SK-N-SH treated with all-trans-retinoic acid at 6 μM for 48 hours (cell line): ENCODE results near the gene ZFP92.

Experiments
- ARNTL ChIP-seq: fragments of 450-650 bp; formaldehyde crosslinking; IDR thresholded peaks from 2 replicates; pipeline ENCODE4 v1.5.0; 2020; ENCODE audit warnings: low read depth, mild to moderate bottlenecking, moderate library complexity, borderline replicate concordance
- PATZ1 ChIP-seq: fragments of 250-450 bp; sonication (Bioruptor Pico); IDR thresholded peaks from 2 replicates; pipeline ENCODE4 v1.8.0; 2020; ENCODE audit warnings: mild to moderate bottlenecking, moderate library complexity, borderline replicate concordance
- POU6F1 ChIP-seq: fragments of 250-450 bp; sonication (Bioruptor Pico); IDR thresholded peaks from 2 replicates; pipeline ENCODE4 v1.8.0; 2021; ENCODE audit warnings: low read depth, mild to moderate bottlenecking, moderate library complexity, borderline replicate concordance
- PPARA ChIP-seq: fragments of 250-450 bp; sonication (Bioruptor Pico); IDR thresholded peaks from 2 replicates; pipeline ENCODE4 v1.5.0; 2020; ENCODE audit warnings: mild to moderate bottlenecking, borderline replicate concordance
- ZFP30 ChIP-seq: fragments of 450-650 bp; formaldehyde crosslinking; IDR thresholded peaks from 2 replicates; pipeline ENCODE4 v1.5.0; 2022; ENCODE audit warnings: mild to moderate bottlenecking, moderate library complexity
- TF ChIP-seq, protein P1 (sequence below): fragments of 250-450 bp; sonication (Bioruptor Pico); IDR thresholded peaks from 2 replicates; pipeline ENCODE4 v1.5.1; 2020; ENCODE audit warnings: low read depth, mild to moderate bottlenecking, moderate library complexity

DNA sequence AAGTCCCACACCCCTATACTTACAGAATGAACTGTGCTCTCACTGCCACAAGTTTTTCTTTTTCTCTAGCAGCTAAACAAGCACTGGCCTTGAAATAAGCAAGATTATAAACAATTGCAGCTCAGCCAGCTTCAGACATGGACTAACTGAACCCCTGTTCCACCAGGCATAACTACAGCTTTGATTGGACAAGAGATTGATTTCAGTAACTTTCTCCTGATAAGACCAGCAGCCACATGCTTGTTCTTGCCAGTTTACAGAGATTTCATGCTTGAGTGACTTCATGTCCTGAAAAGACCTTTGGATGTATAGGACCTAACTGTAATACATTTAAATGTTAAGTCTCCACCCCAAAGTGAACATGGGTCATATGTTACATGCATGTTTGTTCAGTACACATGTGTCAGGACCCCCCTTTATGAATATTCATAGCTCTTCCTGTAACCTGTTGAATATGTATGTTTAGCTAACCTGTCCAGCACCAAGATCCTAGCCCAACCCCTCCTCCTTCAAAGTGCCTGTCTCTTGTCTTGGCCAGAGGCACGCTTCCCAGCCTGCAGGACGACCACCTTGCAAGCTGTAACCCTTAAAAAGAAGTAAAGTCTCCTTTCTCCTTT, 49.4 kb upstream of the ZFP92 start:
- no peak for TF ChIP-seq POU6F1 (CRISPR knock-in tag)
- TF ChIP-seq PPARA (CRISPR knock-in tag), result no peak
- TF ChIP-seq PATZ1 (CRISPR knock-in tag), result no peak
- no peak for TF ChIP-seq ZFP30 (CRISPR knock-in tag)
- TF ChIP-seq, protein P1, sequence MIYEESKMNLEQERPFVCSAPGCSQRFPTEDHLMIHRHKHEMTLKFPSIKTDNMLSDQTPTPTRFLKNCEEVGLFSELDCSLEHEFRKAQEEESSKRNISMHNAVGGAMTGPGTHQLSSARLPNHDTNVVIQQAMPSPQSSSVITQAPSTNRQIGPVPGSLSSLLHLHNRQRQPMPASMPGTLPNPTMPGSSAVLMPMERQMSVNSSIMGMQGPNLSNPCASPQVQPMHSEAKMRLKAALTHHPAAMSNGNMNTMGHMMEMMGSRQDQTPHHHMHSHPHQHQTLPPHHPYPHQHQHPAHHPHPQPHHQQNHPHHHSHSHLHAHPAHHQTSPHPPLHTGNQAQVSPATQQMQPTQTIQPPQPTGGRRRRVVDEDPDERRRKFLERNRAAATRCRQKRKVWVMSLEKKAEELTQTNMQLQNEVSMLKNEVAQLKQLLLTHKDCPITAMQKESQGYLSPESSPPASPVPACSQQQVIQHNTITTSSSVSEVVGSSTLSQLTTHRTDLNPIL (CRISPR knock-in tag), result no peak
- TF ChIP-seq ARNTL (CRISPR knock-in tag), result no peak
